HL-60 (cell line): ENCODE measurements around the gene UFC1.

Experiments
- GABPA ChIP-seq: IDR thresholded peaks from 2 replicates; pipeline ENCODE4 v1.6.1; 2012; ENCODE audit warnings: low read depth
- POLR2AphosphoS5 ChIP-seq: IDR thresholded peaks from 2 replicates; pipeline ENCODE4 v1.6.1; 2012; ENCODE audit warnings: low read depth
- TF ChIP-seq, protein P1 (sequence below): IDR thresholded peaks from 2 replicates; pipeline ENCODE4 v1.6.1; 2012; ENCODE audit warnings: low read depth; ENCODE audit not compliant: insufficient replicate concordance

DNA sequence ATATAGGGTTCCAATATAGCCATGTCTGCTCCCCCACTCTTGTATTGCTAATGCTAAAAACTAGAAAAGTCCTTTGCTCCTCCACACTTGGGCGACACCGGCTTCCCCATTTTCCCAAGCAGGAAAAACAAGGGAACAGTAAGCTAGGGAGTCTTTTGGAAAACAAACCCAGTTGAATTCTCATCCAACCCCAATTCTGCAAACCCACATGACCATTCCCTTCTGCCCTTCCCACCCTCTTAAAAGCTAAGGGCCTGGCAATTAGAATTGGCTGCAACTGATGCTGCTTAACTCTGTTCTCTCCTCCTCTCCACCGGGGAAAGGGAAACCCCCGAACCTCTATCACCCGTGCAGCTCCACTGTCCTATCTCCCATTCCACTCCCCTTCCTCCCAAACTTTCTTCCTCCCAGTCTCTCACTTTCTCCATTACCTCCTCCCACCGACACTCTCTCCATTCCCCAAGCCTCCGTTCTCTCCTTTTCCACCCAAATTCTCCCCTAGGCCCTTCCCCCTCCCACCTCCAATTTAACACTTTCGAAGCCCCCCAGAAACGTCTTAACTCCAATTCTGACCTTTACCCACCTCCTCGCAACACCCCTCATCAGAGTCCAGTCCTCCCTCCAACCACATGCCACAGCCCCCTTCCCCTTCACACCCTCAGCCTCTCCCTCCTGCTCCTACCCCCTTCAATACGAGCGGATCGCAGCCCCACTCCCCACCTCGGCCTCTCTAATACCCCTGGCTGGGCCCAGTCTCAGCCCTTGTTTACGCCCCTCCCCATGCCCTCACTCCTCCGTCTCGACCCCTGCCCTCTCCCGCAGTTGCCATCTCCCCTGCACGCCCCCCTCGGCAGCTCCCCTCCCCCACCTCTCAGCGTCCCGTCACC lies 22.0 kb upstream of the UFC1 start:
- TF ChIP-seq GABPA (no peak), POLR2AphosphoS5 (no peak)
- TF ChIP-seq, protein P1, sequence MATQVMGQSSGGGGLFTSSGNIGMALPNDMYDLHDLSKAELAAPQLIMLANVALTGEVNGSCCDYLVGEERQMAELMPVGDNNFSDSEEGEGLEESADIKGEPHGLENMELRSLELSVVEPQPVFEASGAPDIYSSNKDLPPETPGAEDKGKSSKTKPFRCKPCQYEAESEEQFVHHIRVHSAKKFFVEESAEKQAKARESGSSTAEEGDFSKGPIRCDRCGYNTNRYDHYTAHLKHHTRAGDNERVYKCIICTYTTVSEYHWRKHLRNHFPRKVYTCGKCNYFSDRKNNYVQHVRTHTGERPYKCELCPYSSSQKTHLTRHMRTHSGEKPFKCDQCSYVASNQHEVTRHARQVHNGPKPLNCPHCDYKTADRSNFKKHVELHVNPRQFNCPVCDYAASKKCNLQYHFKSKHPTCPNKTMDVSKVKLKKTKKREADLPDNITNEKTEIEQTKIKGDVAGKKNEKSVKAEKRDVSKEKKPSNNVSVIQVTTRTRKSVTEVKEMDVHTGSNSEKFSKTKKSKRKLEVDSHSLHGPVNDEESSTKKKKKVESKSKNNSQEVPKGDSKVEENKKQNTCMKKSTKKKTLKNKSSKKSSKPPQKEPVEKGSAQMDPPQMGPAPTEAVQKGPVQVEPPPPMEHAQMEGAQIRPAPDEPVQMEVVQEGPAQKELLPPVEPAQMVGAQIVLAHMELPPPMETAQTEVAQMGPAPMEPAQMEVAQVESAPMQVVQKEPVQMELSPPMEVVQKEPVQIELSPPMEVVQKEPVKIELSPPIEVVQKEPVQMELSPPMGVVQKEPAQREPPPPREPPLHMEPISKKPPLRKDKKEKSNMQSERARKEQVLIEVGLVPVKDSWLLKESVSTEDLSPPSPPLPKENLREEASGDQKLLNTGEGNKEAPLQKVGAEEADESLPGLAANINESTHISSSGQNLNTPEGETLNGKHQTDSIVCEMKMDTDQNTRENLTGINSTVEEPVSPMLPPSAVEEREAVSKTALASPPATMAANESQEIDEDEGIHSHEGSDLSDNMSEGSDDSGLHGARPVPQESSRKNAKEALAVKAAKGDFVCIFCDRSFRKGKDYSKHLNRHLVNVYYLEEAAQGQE = no peak
